Type B pancreatic cell (in vitro differentiated cells): ENCODE measurements around the gene PPDPF. TPM values are rescaled to one million over a fixed set of nuclear protein-coding genes. Genes with fewer than 3 reads are reported as not detected.

ENCODE experiments used
- DNase-seq: peaks from one replicate; pipeline ENCODE4 v3.0.0; 2021; ENCODE audit warnings: mixed read lengths; ENCODE audit not compliant: unreplicated experiment; ENCODE audit errors: extremely low spot score
- H3K27ac Mint-ChIP-seq: 2 replicates; pipeline ENCODE4 v1.8.0; 2021; ENCODE audit warnings: mild to moderate bottlenecking, mixed read lengths
- H3K27me3 Mint-ChIP-seq: 2 replicates; pipeline ENCODE4 v1.8.0; 2021; ENCODE audit warnings: mixed read lengths
- H3K36me3 Mint-ChIP-seq: 2 replicates; pipeline ENCODE4 v1.8.0; 2021; ENCODE audit warnings: mixed read lengths
- H3K4me1 Mint-ChIP-seq: one replicate; pipeline ENCODE4 v1.8.0; 2021; ENCODE audit warnings: mixed read lengths; ENCODE audit not compliant: unreplicated experiment
- H3K4me3 Mint-ChIP-seq: 2 replicates; pipeline ENCODE4 v1.8.0; 2021; ENCODE audit warnings: mild to moderate bottlenecking, mixed read lengths
- H3K9me3 Mint-ChIP-seq: 2 replicates; pipeline ENCODE4 v1.8.0; 2021; ENCODE audit warnings: mixed read lengths
- CTCF ChIP-seq: fragments of 200-600 bp; sonication (generic); conservative IDR thresholded peaks from 2 replicates; pipeline ENCODE4 v1.5.0; 2021; ENCODE audit warnings: antibody characterized with exemption, mild to moderate bottlenecking
- total RNA-seq: library from RNA; stranded (reverse); gene quantifications from 2 replicates; pipeline ENCODE4 v1.2.1, GENCODE V29; 2021; ENCODE audit warnings: low replicate concordance

PPDPF gene
- total RNA-seq, 1 donor from 2014 or later = 280 TPM

GRCh38 chr20:63548542-63548941 lies 28.0 kb downstream of the PPDPF start:
- peaks cover 3% of the 10 kb centered on the region for H3K27me3 Mint-ChIP-seq
- no peaks in the 10 kb centered on the region for H3K9me3 Mint-ChIP-seq
- H3K36me3 Mint-ChIP-seq = no peaks in the 10 kb centered on the region
- no peak for DNase-seq
- H3K27ac Mint-ChIP-seq = no peak overlapping the region
- no peak overlapping the region for H3K4me3 Mint-ChIP-seq
- no peak for TF ChIP-seq CTCF
- peaks cover 4% of the 10 kb centered on the region for H3K4me1 Mint-ChIP-seq

DNA sequence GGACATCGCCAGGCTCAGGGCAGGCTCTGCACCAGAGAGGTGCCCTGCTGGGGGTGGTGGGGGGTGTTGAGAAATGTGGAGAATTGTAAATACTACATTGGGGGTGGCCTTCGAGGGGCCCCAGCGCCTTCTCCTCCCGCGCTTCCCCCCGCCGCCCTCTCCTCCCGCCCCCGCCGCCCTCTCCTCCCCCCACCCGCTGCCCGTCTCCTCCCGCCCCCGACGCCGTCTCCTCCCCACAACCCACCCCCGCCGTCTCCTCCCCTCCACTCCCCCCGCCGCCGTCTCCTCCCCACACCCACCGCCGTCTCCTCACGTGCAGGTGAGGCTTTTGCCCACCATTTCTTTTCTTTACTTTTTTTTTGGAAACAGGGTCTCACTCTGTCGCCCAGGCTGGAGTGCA lies 28.5 kb downstream of the PPDPF start:
- Mint-ChIP-seq H3K4me3 (no peak overlapping the region), H3K36me3 (no peaks in the 10 kb centered on the region), H3K27me3 (peaks cover 3% of the 10 kb centered on the region), H3K27ac (no peak overlapping the region), H3K4me1 (peaks cover 4% of the 10 kb centered on the region), H3K9me3 (no peaks in the 10 kb centered on the region)
- no peak for TF ChIP-seq CTCF
- no peak for DNase-seq

- no peak for DNase-seq
- Mint-ChIP-seq H3K27ac (no peak overlapping the region), H3K4me3 (no peak overlapping the region), H3K9me3 (no peaks in the 10 kb centered on the region), H3K4me1 (peaks cover 4% of the 10 kb centered on the region), H3K27me3 (peaks cover 3% of the 10 kb centered on the region), H3K36me3 (no peaks in the 10 kb centered on the region)
- no peak for TF ChIP-seq CTCF
Observed at GRCh38 chr20:63549679-63550282, 29.2 kb downstream of the PPDPF start.

GRCh38 chr20:63551068-63551467 lies 30.5 kb downstream of the PPDPF start:
- peak overlapping the region; percentile 51 for H3K27ac Mint-ChIP-seq
- no peak for TF ChIP-seq CTCF
- no peak overlapping the region for H3K4me3 Mint-ChIP-seq
- H3K36me3 Mint-ChIP-seq = no peaks in the 10 kb centered on the region
- no peaks in the 10 kb centered on the region for H3K27me3 Mint-ChIP-seq
- H3K4me1 Mint-ChIP-seq = no peaks in the 10 kb centered on the region
- DNase-seq = no peak
- H3K9me3 Mint-ChIP-seq = no peaks in the 10 kb centered on the region

- TF ChIP-seq CTCF = no peak
- Mint-ChIP-seq H3K36me3 (no peaks in the 10 kb centered on the region), H3K27ac (peak overlapping the region; percentile 48), H3K9me3 (no peaks in the 10 kb centered on the region), H3K27me3 (no peaks in the 10 kb centered on the region), H3K4me3 (peak overlapping the region; percentile 36), H3K4me1 (peaks cover 3% of the 10 kb centered on the region)
- no peak for DNase-seq
Observed at GRCh38 chr20:63552481-63553249, 32.1 kb downstream of the PPDPF start.
